ENCODE measurements around the gene IRAG1.

The IRAG1 gene

DNA sequence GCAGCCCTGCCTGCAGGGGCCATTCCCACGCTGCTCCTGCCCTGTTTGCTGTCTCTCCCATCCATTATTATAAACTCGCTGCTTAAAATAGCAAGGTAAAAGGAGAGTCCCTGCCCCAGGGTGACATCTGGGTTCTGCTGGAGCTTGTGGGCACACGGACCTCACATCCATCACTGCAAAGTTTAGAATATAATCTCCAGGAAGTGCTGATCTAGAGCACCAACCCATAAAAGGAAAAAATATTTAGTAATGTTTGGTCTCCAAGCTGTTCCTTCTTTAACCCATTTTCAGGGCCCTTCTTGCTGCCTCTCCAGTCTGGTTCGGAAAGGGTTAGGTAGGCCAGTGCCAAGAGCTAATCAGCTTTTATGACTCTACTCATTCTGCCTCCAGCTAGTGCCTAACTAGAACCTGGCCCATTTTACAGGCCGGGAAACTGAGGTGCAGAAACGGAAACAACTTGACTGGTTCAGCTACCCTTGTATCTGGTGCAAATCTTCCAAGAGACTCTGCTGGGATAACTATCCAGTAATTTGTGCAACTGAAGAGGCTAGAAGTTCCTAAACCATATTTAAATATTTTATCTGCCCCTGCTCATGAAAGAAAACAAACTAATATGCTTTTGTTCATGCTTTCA, 37.5 kb downstream of the IRAG1 start:
- DNase-seq (ENCODE audit: low spot score): no peak
- no peak for TF ChIP-seq CTCF (IDR thresholded peaks at IDR 0.05; ENCODE audit: extremely low read depth, missing control alignments)

- no peak for DNase-seq (ENCODE audit: low spot score)
These were observed 38.3 kb downstream of the IRAG1 start for GRCh38 chr11:10655227-10655626.

DNA sequence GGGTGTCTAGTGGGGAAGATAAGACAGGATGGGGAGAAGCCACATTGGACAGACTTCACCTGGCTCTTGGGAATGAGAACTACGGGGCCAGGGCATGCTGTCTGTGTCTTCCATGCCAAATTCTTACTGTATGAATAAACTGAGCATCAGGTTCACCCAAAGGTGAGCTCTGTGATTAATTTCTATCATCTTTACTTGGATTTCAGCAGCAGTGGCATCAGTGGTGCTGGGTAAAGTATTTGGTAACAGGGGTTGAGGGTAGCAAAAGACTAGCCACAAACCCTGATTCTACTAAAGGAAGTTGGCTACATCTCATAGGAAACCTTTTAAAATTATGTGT, 38.8 kb downstream of the IRAG1 start:
- DNase-seq (ENCODE audit: low spot score): no peak
- no peak for TF ChIP-seq CTCF (IDR thresholded peaks at IDR 0.05; ENCODE audit: extremely low read depth, missing control alignments)

More at GRCh38 chr11:10655227-10655626, 38.3 kb downstream of the IRAG1 start:
- no peak for TF ChIP-seq CTCF (IDR thresholded peaks at IDR 0.05; ENCODE audit: extremely low read depth, missing control alignments)

GRCh38 chr11:10653946-10654810, 39.4 kb downstream of the IRAG1 start:
- peak; percentile 70 for TF ChIP-seq CTCF (IDR thresholded peaks at IDR 0.05; ENCODE audit: extremely low read depth, missing control alignments)
- DNase-seq (ENCODE audit: low spot score): peak; percentile 69

GRCh38 chr11:10653261-10653660, 40.3 kb downstream of the IRAG1 start:
- no peak for DNase-seq (ENCODE audit: low spot score)
- TF ChIP-seq CTCF (IDR thresholded peaks at IDR 0.05; ENCODE audit: extremely low read depth, missing control alignments): no peak

DNA sequence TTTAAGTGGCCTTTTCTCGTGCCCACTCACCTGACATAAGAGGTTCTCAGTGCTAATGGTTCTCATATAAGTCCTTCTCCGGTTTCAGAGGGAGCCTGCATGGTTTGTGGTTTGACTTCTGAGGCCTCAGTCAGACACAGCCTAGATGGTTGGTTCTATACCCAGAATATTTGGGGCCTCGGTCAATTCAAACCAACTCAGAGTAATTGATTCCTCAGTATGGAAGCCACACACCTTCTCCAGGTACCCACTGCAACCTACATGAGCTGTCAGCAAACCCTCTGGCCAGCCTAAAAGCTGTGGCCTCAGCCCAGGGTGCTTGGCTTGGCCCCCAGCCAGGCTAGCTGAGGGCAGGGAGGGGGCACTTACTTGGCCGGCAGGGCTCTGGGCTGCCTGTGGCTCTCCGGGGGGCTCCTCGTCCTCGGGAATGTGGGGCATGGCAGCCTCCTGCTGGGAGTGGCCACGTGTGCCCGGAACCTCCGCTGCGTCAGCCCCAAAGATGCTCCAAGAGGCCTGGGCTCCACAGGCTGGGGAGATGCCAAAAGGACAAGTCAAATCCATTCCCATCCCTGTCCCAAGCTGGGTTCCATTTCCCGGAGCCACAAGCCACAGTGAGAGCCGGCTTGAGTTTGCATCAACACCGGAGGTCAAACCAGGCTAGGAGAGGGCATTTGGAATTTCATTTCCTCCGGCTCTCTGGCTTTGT, 41.7 kb downstream of the IRAG1 start:
- no peak for TF ChIP-seq CTCF (IDR thresholded peaks at IDR 0.05; ENCODE audit: extremely low read depth, missing control alignments)
- DNase-seq (ENCODE audit: low spot score): no peak

- DNase-seq (ENCODE audit: low spot score): no peak
- TF ChIP-seq CTCF (IDR thresholded peaks at IDR 0.05; ENCODE audit: extremely low read depth, missing control alignments): no peak
These were observed 42.9 kb downstream of the IRAG1 start for GRCh38 chr11:10650630-10651029.
